DND-41 (cell line): ENCODE data around the gene CXCL11.

ENCODE experiments used
- ATAC-seq: fragments of 200-7000 bp; cut with Tn5 transposase; 3 replicates; pipeline ENCODE4 v1.9.1; 2021; ENCODE audit warnings: low read depth; ENCODE audit not compliant: insufficient read depth
- DNase-seq: peaks from one replicate; pipeline ENCODE4 v3.0.0-alpha.2; 2020
- H2AFZ ChIP-seq: 2 replicates; pipeline ENCODE4 v1.6.0; 2012; ENCODE audit warnings: low read depth, low read length
- H3K27ac ChIP-seq: 2 replicates; pipeline ENCODE4 v1.5.1; 2012; ENCODE audit warnings: low read length, inconsistent platforms
- H3K27me3 ChIP-seq: fragments of 200-600 bp; sonication (generic); 2 replicates; pipeline ENCODE4 v1.6.0; 2012; ENCODE audit warnings: low read length, mild to moderate bottlenecking, inconsistent platforms; ENCODE audit not compliant: insufficient read depth, poor library complexity
- H3K36me3 ChIP-seq: 2 replicates; pipeline ENCODE4 v1.5.1; 2012; ENCODE audit warnings: low read length, inconsistent platforms; ENCODE audit not compliant: insufficient read depth
- H3K4me1 ChIP-seq: 2 replicates; pipeline ENCODE4 v1.5.1; 2012; ENCODE audit warnings: mild to moderate bottlenecking, low read length; ENCODE audit not compliant: insufficient read depth
- H3K4me2 ChIP-seq: 2 replicates; pipeline ENCODE4 v1.6.0; 2012; ENCODE audit warnings: mild to moderate bottlenecking, moderate library complexity, low read length, inconsistent platforms; ENCODE audit not compliant: insufficient read depth
- H3K4me3 ChIP-seq, 2 experiments: fragments of 200-600 bp in 1 of 2; shearing (Covaris generic) in 1 of 2; 2 replicates each; pipeline ENCODE4 v1.5.1; 2012 to 2016; ENCODE audit warnings: inconsistent platforms in 2 of 2, low read length in 2 of 2, mild to moderate bottlenecking in 2 of 2, low read depth in 1 of 2, moderate library complexity in 1 of 2
- H3K79me2 ChIP-seq: 2 replicates; pipeline ENCODE4 v1.6.0; 2012; ENCODE audit warnings: low read length, inconsistent platforms; ENCODE audit not compliant: insufficient read depth
- H3K9ac ChIP-seq: 2 replicates; pipeline ENCODE4 v1.6.0; 2012; ENCODE audit warnings: low read depth, mild to moderate bottlenecking, inconsistent platforms, low read length, moderate library complexity
- H3K9me3 ChIP-seq: 2 replicates; pipeline ENCODE4 v1.5.1; 2012; ENCODE audit warnings: low read length, moderate library complexity, mild to moderate bottlenecking, inconsistent platforms; ENCODE audit not compliant: insufficient read depth, severe bottlenecking
- H4K20me1 ChIP-seq: 2 replicates; pipeline ENCODE4 v1.6.0; 2012; ENCODE audit warnings: low read length; ENCODE audit not compliant: insufficient read depth
- EZH2 ChIP-seq: IDR thresholded peaks from 3 replicates; pipeline ENCODE4 v1.6.1; 2012; ENCODE audit warnings: borderline replicate concordance, low read depth, mild to moderate bottlenecking, moderate library complexity, low read length, inconsistent platforms; ENCODE audit not compliant: severe bottlenecking
- TF ChIP-seq, protein P1 (sequence below): IDR thresholded peaks from 2 replicates; pipeline ENCODE4 v1.5.1; 2012; ENCODE audit warnings: borderline replicate concordance, low read length, moderate library complexity, mild to moderate bottlenecking; ENCODE audit not compliant: poor library complexity, severe bottlenecking; ENCODE audit errors: extremely low read depth

CXCL11 gene

DNA sequence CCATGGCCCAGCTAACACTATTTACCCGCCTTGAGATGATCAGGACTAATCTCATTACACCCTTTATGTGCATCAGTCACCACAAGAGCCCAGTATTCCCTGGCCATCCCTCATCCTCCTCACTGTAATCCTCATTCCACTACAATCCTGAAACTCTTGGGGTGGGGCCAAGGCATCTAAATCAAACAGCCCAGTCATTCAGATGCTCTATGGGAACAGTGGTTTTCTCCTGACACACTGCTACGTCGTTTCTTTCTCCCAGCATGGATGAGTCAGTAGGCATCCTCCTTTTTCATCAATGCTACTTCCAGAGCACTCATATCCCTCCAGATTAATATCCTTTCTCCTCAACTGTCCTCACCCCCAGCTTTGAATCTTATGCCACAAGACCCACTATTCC, 50.8 kb downstream of the CXCL11 start:
- no peak for DNase-seq
- TF ChIP-seq, protein P1, sequence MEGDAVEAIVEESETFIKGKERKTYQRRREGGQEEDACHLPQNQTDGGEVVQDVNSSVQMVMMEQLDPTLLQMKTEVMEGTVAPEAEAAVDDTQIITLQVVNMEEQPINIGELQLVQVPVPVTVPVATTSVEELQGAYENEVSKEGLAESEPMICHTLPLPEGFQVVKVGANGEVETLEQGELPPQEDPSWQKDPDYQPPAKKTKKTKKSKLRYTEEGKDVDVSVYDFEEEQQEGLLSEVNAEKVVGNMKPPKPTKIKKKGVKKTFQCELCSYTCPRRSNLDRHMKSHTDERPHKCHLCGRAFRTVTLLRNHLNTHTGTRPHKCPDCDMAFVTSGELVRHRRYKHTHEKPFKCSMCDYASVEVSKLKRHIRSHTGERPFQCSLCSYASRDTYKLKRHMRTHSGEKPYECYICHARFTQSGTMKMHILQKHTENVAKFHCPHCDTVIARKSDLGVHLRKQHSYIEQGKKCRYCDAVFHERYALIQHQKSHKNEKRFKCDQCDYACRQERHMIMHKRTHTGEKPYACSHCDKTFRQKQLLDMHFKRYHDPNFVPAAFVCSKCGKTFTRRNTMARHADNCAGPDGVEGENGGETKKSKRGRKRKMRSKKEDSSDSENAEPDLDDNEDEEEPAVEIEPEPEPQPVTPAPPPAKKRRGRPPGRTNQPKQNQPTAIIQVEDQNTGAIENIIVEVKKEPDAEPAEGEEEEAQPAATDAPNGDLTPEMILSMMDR = no peak
- TF ChIP-seq EZH2 = no peak
- Histone ChIP-seq H3K9me3 (no peaks in the 10 kb centered on the region), H4K20me1 (peaks cover 39% of the 10 kb centered on the region; the same call in 1 of the 2 replicates), H3K27ac (no peak overlapping the region), H3K79me2 (peaks cover 64% of the 10 kb centered on the region), H3K36me3 (peaks cover 31% of the 10 kb centered on the region), H3K4me1 (peaks cover 22% of the 10 kb centered on the region), H2AFZ (no peak overlapping the region), H3K4me3 (no peak overlapping the region), H3K9ac (no peak overlapping the region), H3K27me3 (no peaks in the 10 kb centered on the region), H3K4me2 (no peak overlapping the region)
- no peak for ATAC-seq
